Skeletal muscle tissue (tissue), 4 donors: Measurements from ENCODE around the gene ZNF800. TPM values are rescaled to one million over a fixed set of nuclear protein-coding genes. Genes with fewer than 3 reads are reported as not detected.

ENCODE experiments used
- H3K27ac ChIP-seq: one replicate; pipeline ENCODE4 v1.7.0; 2013; ENCODE audit warnings: mild to moderate bottlenecking, low read depth, low read length, inconsistent platforms
- H3K27me3 ChIP-seq, 3 donors: one replicate each; pipeline ENCODE4 v1.7.0; 2013; ENCODE audit warnings: low read length in 3 of 3; ENCODE audit not compliant: control insufficient read depth in 3 of 3, insufficient read depth in 3 of 3
- H3K36me3 ChIP-seq, 3 donors: one replicate each; pipeline ENCODE4 v1.7.0; 2013; ENCODE audit warnings: low read length in 3 of 3; ENCODE audit not compliant: control insufficient read depth in 3 of 3, insufficient read depth in 3 of 3
- H3K4me1 ChIP-seq, 3 donors: one replicate each; pipeline ENCODE4 v1.7.0; 2013; ENCODE audit warnings: low read length in 3 of 3, mild to moderate bottlenecking in 3 of 3; ENCODE audit not compliant: control insufficient read depth in 3 of 3, insufficient read depth in 3 of 3
- H3K4me3 ChIP-seq, 3 donors: one replicate each; pipeline ENCODE4 v1.7.0; 2013; ENCODE audit warnings: low read length in 3 of 3
- H3K9ac ChIP-seq, 3 donors: one replicate each; pipeline ENCODE4 v1.7.0; 2013; ENCODE audit warnings: low read length in 3 of 3, mild to moderate bottlenecking in 3 of 3, moderate library complexity in 2 of 3, low read depth in 1 of 3
- H3K9me3 ChIP-seq, 3 donors: one replicate each; pipeline ENCODE4 v1.7.0; 2013; ENCODE audit warnings: low read length in 3 of 3; ENCODE audit not compliant: control insufficient read depth in 3 of 3
- total RNA-seq: library from RNA; depleted of rRNA; stranded (reverse); fragments of >200 nt; gene quantifications from one replicate; pipeline ENCODE4 v1.2.3, GENCODE V29; 2014
- donor health status: Osteomylitis.

The ZNF800 gene
- total RNA-seq, 1 donor from 2014 or later, result 14.1 TPM

GRCh38 chr7:127379642-127380041 is 12.9 kb downstream of the ZNF800 start:
- Histone ChIP-seq H3K9me3 (no peaks in the 10 kb centered on the region), H3K4me3 (no peak overlapping the region), H3K36me3 (peaks cover 0 to 5% (median 1%) of the 10 kb centered on the region in 3 donors), H3K27me3 (no peaks in the 10 kb centered on the region), H3K9ac (no peak overlapping the region), H3K27ac (no peak overlapping the region), H3K4me1 (peaks cover 0 to 6% (median 2%) of the 10 kb centered on the region in 3 donors)

- Histone ChIP-seq H3K4me3 (no peak overlapping the region), H3K27ac (no peak overlapping the region), H3K36me3 (peaks cover 3 to 12% (median 11%) of the 10 kb centered on the region in 3 donors), H3K9ac (no peak overlapping the region), H3K27me3 (no peaks in the 10 kb centered on the region), H3K9me3 (no peaks in the 10 kb centered on the region), H3K4me1 (peaks cover 0 to 6% (median 2%) of the 10 kb centered on the region in 3 donors)
These were observed 14.0 kb downstream of the ZNF800 start for GRCh38 chr7:127378537-127378936.

GRCh38 chr7:127377425-127377824 is 15.1 kb downstream of the ZNF800 start:
- H3K9me3 ChIP-seq, result no peaks in the 10 kb centered on the region
- H3K27me3 ChIP-seq, result no peaks in the 10 kb centered on the region
- H3K4me1 ChIP-seq, result peaks cover 0 to 2% (median 1%) of the 10 kb centered on the region in 3 donors
- H3K36me3 ChIP-seq, result peaks cover 4 to 21% (median 16%) of the 10 kb centered on the region in 3 donors
- H3K27ac ChIP-seq, result no peak overlapping the region
- no peak overlapping the region for H3K4me3 ChIP-seq
- H3K9ac ChIP-seq, result no peak overlapping the region

- Histone ChIP-seq H3K27me3 (no peaks in the 10 kb centered on the region), H3K9me3 (no peaks in the 10 kb centered on the region), H3K36me3 (peaks cover 4 to 21% (median 16%) of the 10 kb centered on the region in 3 donors), H3K4me1 (peaks cover 0 to 2% (median 0%) of the 10 kb centered on the region in 3 donors), H3K27ac (no peak overlapping the region), H3K4me3 (no peak overlapping the region), H3K9ac (no peak overlapping the region)
These were observed 16.9 kb downstream of the ZNF800 start for GRCh38 chr7:127375631-127376030.

GRCh38 chr7:127367679-127368078 is 24.8 kb downstream of the ZNF800 start:
- Histone ChIP-seq H3K9me3 (no peaks in the 10 kb centered on the region), H3K4me3 (no peak overlapping the region), H3K27ac (no peak overlapping the region), H3K27me3 (no peaks in the 10 kb centered on the region), H3K36me3 (peaks cover 0 to 5% (median 4%) of the 10 kb centered on the region in 3 donors), H3K9ac (no peak overlapping the region), H3K4me1 (no peaks in the 10 kb centered on the region)

GRCh38 chr7:127366680-127367079 is 25.8 kb downstream of the ZNF800 start:
- no peaks in the 10 kb centered on the region for H3K27me3 ChIP-seq
- no peak overlapping the region for H3K27ac ChIP-seq
- H3K36me3 ChIP-seq, result peaks cover 0 to 5% (median 4%) of the 10 kb centered on the region in 3 donors
- H3K9ac ChIP-seq, result no peak overlapping the region
- no peaks in the 10 kb centered on the region for H3K4me1 ChIP-seq
- H3K4me3 ChIP-seq, result no peak overlapping the region
- no peaks in the 10 kb centered on the region for H3K9me3 ChIP-seq

- no peaks in the 10 kb centered on the region for H3K27me3 ChIP-seq
- no peaks in the 10 kb centered on the region for H3K9me3 ChIP-seq
- no peak overlapping the region for H3K4me3 ChIP-seq
- peaks cover 3 to 10% (median 7%) of the 10 kb centered on the region in 3 donors for H3K36me3 ChIP-seq
- H3K4me1 ChIP-seq, result no peaks in the 10 kb centered on the region
- H3K27ac ChIP-seq, result no peak overlapping the region
- no peak overlapping the region for H3K9ac ChIP-seq
These were observed 26.6 kb downstream of the ZNF800 start for GRCh38 chr7:127365957-127366315.

GRCh38 chr7:127365164-127365956 is 27.1 kb downstream of the ZNF800 start:
- no peak overlapping the region for H3K4me3 ChIP-seq
- H3K36me3 ChIP-seq, result peaks cover 6 to 14% (median 7%) of the 10 kb centered on the region in 3 donors
- H3K4me1 ChIP-seq, result no peaks in the 10 kb centered on the region
- no peak overlapping the region for H3K9ac ChIP-seq
- no peak overlapping the region for H3K27ac ChIP-seq
- no peaks in the 10 kb centered on the region for H3K9me3 ChIP-seq
- H3K27me3 ChIP-seq, result no peaks in the 10 kb centered on the region

GRCh38 chr7:127362364-127363027 is 30.0 kb downstream of the ZNF800 start:
- H3K9me3 ChIP-seq, result no peaks in the 10 kb centered on the region
- H3K9ac ChIP-seq, result no peak overlapping the region
- H3K27ac ChIP-seq, result no peak overlapping the region
- no peaks in the 10 kb centered on the region for H3K4me1 ChIP-seq
- H3K27me3 ChIP-seq, result no peaks in the 10 kb centered on the region
- H3K36me3 ChIP-seq, result peaks cover 6 to 14% (median 11%) of the 10 kb centered on the region in 3 donors
- no peak overlapping the region for H3K4me3 ChIP-seq

GRCh38 chr7:127361736-127362135 is 30.8 kb downstream of the ZNF800 start:
- Histone ChIP-seq H3K27ac (no peak overlapping the region), H3K9me3 (no peaks in the 10 kb centered on the region), H3K4me3 (no peak overlapping the region), H3K4me1 (no peaks in the 10 kb centered on the region), H3K27me3 (no peaks in the 10 kb centered on the region), H3K9ac (no peak overlapping the region), H3K36me3 (peaks cover 6 to 14% (median 11%) of the 10 kb centered on the region in 3 donors)
